Embryonic facial prominence (tissue), 1 donor: ENCODE measurements around the gene MAPKBP1.
"Not testable (repeated sequence)": the region's sequence is repeated elsewhere in the genome, so short reads cannot be mapped to it uniquely, and the experiment has no call there.

Experiments used
- DNase-seq: peaks from one replicate; pipeline ENCODE4 v3.0.0-alpha.2; 2016; ENCODE audit errors: extremely low spot score

Gene MAPKBP1

GRCh38 chr15:41825572-41826535 lies 51.6 kb downstream of the MAPKBP1 start:
- DNase-seq = no peak

- no peak for DNase-seq
Observed at GRCh38 chr15:41827290-41827879, 53.1 kb downstream of the MAPKBP1 start.

GRCh38 chr15:41827880-41828806 lies 53.9 kb downstream of the MAPKBP1 start, which contains the start of gene JMJD7:
Gene JMJD7 (plus strand): TSS chr15:41828092. CDS start chr15:41828125, 33 bp downstream.
- DNase-seq = peak; percentile 62

GRCh38 chr15:41828807-41829141 lies 54.5 kb downstream of the MAPKBP1 start:
- DNase-seq = no peak

GRCh38 chr15:41829959-41830646 lies 55.8 kb downstream of the MAPKBP1 start:
- DNase-seq = no peak

GRCh38 chr15:41831291-41831690 lies 57.0 kb downstream of the MAPKBP1 start:
- DNase-seq = not testable (repeated sequence)

- no peak for DNase-seq
Observed at GRCh38 chr15:41832208-41832607, 57.9 kb downstream of the MAPKBP1 start.

- peak; percentile 7 for DNase-seq
Observed at GRCh38 chr15:41832875-41833274, 58.6 kb downstream of the MAPKBP1 start.

- no peak for DNase-seq
Observed at GRCh38 chr15:41834096-41834495, 59.8 kb downstream of the MAPKBP1 start.

- DNase-seq = no peak
Observed at GRCh38 chr15:41836073-41836472, 61.8 kb downstream of the MAPKBP1 start.

GRCh38 chr15:41836713-41837454 lies 62.6 kb downstream of the MAPKBP1 start:
- DNase-seq = no peak

- DNase-seq = no peak
Observed at GRCh38 chr15:41838400-41838897, 64.2 kb downstream of the MAPKBP1 start, which contains the start of gene PLA2G4B. Gene PLA2G4B (plus strand): TSS chr15:41838847. CDS start chr15:41838914, 67 bp downstream.

GRCh38 chr15:41839781-41840491 lies 65.7 kb downstream of the MAPKBP1 start:
- DNase-seq = no peak

GRCh38 chr15:41840673-41841072 lies 66.4 kb downstream of the MAPKBP1 start:
- no peak for DNase-seq

GRCh38 chr15:41841131-41841530 lies 66.8 kb downstream of the MAPKBP1 start:
- DNase-seq = no peak

- no peak for DNase-seq
Observed at GRCh38 chr15:41842229-41842628, 67.9 kb downstream of the MAPKBP1 start.

- DNase-seq = no peak
Observed at GRCh38 chr15:41843571-41843970, 69.3 kb downstream of the MAPKBP1 start.

GRCh38 chr15:41844814-41845213 lies 70.5 kb downstream of the MAPKBP1 start:
- DNase-seq = no peak

GRCh38 chr15:41847206-41847605 lies 72.9 kb downstream of the MAPKBP1 start:
- no peak for DNase-seq

GRCh38 chr15:41847981-41848380 lies 73.7 kb downstream of the MAPKBP1 start:
- no peak for DNase-seq
